Measurements from ENCODE around the gene TRMT2A.

The TRMT2A gene

GRCh38 chr22:20133930-20134549, 17.0 kb upstream of the TRMT2A start:
- DNase-seq, result no peak

GRCh38 chr22:20132686-20133246, 15.7 kb upstream of the TRMT2A start:
- no peak for DNase-seq

- DNase-seq, result no peak
Measured at GRCh38 chr22:20131859-20132685, 15.0 kb upstream of the TRMT2A start.

- peak; percentile 34 for DNase-seq
Measured at GRCh38 chr22:20131597-20131858, 14.5 kb upstream of the TRMT2A start, which contains the start of gene ZDHHC8. Gene ZDHHC8, plus strand, starts transcription at chr22:20131804. Its CDS starts 144 bp downstream, at chr22:20131948.

GRCh38 chr22:20130731-20131596, 13.9 kb upstream of the TRMT2A start:
- DNase-seq, result peak; percentile 71

GRCh38 chr22:20130319-20130718, 13.3 kb upstream of the TRMT2A start:
- DNase-seq, result no peak

GRCh38 chr22:20129747-20130014, 12.7 kb upstream of the TRMT2A start:
- no peak for DNase-seq

- DNase-seq, result peak; percentile 30
Measured at GRCh38 chr22:20128902-20129746, 12.1 kb upstream of the TRMT2A start.

- DNase-seq, result no peak
Measured at GRCh38 chr22:20128619-20128901, 11.5 kb upstream of the TRMT2A start.

GRCh38 chr22:20127869-20128618, 11.0 kb upstream of the TRMT2A start:
- no peak for DNase-seq

GRCh38 chr22:20127318-20127868, 10.4 kb upstream of the TRMT2A start:
- no peak for DNase-seq

- DNase-seq, result no peak
Measured at GRCh38 chr22:20126284-20127029, 9.4 kb upstream of the TRMT2A start.

GRCh38 chr22:20125201-20126174, 8.5 kb upstream of the TRMT2A start:
- DNase-seq, result no peak

GRCh38 chr22:20124083-20124787, 7.2 kb upstream of the TRMT2A start:
- no peak for DNase-seq

GRCh38 chr22:20123366-20124082, 6.5 kb upstream of the TRMT2A start:
- DNase-seq, result no peak

- DNase-seq, result no peak
Measured at GRCh38 chr22:20121856-20122415, 4.9 kb upstream of the TRMT2A start.

- no peak for DNase-seq
Measured at GRCh38 chr22:20118300-20119020, 1.4 kb upstream of the TRMT2A start.

All from effector CD8-positive, alpha-beta T cell (primary cell).